RWPE1 (cell line): ENCODE measurements around the gene FOXP1.

Experiments used
- CTCF ChIA-PET: fragments of 350-600 bp; sonication (Branson Sonifier 250); formaldehyde crosslinking; extraction: SDS; loops from one replicate; lab custom pipeline; 2021; lab: Yijun Ruan, JAX
- POLR2A ChIA-PET: fragments of 400-600 bp; formaldehyde crosslinking; extraction: SDS; loops from one replicate; lab custom pipeline; 2020; ENCODE audit warnings: antibody characterized with exemption; ENCODE audit not compliant: low non-redundant PET; lab: Yijun Ruan, JAX
- DNase-seq: peaks from one replicate; pipeline ENCODE4 v3.0.0; 2012; ENCODE audit warnings: low spot score
- H3K27ac ChIP-seq: fragments of 450-650 bp; 2 replicates; pipeline ENCODE4 v1.5.1; 2017
- CTCF ChIP-seq: fragments of 450-650 bp; conservative IDR thresholded peaks from 2 replicates; pipeline ENCODE4 v1.5.1; 2017; ENCODE audit warnings: low read depth, mild to moderate bottlenecking

The FOXP1 gene

GRCh38 chr3:71183549-71183948, 400.0 kb downstream of the FOXP1 start:
- TF ChIP-seq CTCF, result no peak
- CTCF ChIA-PET, result interaction anchor here (0.6 kb wide), 1 partner anchor 125 kb away, joined by 3 read pairs; no protein-coding TSS in a partner anchor
- POLR2A ChIA-PET, result no interaction called here
- DNase-seq, result no peak
- H3K27ac ChIP-seq, result no peak overlapping the region

- POLR2A ChIA-PET, result no interaction called here
- no peak for TF ChIP-seq CTCF
- no peak for DNase-seq
- H3K27ac ChIP-seq, result no peak overlapping the region
- CTCF ChIA-PET, result interaction anchor here (0.7 kb wide), 1 partner anchor 630 kb away, joined by 4 read pairs; no protein-coding TSS in a partner anchor
Measured at GRCh38 chr3:71180524-71180923, 403.0 kb downstream of the FOXP1 start.

- no peak for DNase-seq
- ChIA-PET CTCF (no interaction called here), POLR2A (no interaction called here)
- no peak for TF ChIP-seq CTCF
- H3K27ac ChIP-seq, result no peak overlapping the region
Measured at GRCh38 chr3:71177375-71177774, 406.2 kb downstream of the FOXP1 start.

DNA sequence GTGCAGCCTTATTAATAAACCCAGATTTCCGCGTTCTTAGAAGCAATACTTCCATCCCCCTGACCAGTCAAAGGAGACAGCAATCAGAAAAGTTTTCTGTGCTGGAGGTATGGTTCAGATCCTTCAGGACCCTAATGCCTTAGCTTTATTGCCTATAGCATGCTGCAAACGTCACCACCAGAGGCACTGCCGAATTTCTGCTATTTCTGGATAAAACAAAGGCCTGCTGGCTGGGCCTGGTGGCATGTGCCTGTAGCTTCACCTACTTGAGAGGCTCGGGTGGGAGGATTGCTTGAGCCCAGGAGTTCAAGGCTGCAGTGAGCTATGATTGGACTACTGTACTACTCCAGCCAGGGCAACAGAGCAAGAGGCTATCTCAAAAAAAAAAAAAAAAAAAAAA, 407.2 kb downstream of the FOXP1 start:
- ChIA-PET CTCF (no interaction called here), POLR2A (interaction anchor here (0.6 kb wide), 1 partner anchor 406 kb away, joined by 5 read pairs; no protein-coding TSS in a partner anchor)
- DNase-seq, result no peak
- H3K27ac ChIP-seq, result no peak overlapping the region
- no peak for TF ChIP-seq CTCF

GRCh38 chr3:71175691-71176365, 407.7 kb downstream of the FOXP1 start:
- DNase-seq, result no peak
- TF ChIP-seq CTCF, result no peak
- POLR2A ChIA-PET, result no interaction called here
- CTCF ChIA-PET, result no interaction called here
- no peak overlapping the region for H3K27ac ChIP-seq

DNA sequence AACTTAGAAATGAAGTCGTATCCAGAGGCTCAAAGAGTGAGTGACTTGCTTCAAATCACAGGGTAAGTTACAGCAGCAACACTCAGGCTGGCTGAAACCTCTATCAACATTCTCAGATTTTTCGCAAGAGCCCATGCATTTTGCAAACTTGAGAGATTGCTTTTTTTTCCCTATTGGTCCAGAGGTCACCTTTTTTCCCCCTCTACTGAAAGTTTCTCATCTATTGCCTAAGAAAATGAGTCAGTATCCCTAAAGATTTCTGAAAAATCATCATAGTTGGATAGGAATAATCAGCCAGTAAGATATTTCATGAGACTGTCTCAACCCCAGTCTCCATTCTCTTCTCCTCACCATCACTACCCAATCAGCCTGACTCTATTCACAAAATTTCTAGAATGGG, 410.6 kb downstream of the FOXP1 start:
- POLR2A ChIA-PET, result no interaction called here
- no peak overlapping the region for H3K27ac ChIP-seq
- CTCF ChIA-PET, result no interaction called here
- TF ChIP-seq CTCF, result no peak
- DNase-seq, result no peak
